HEK293T (cell line): ENCODE results near the gene MYO7A.

Experiments used
- CTCF ChIA-PET: fragments of 350-600 bp; formaldehyde crosslinking; extraction: SDS; loops from one replicate; lab custom pipeline; 2021; ENCODE audit warnings: antibody characterized with exemption, inconsistent platforms; lab: Yijun Ruan, JAX
- POLR2A ChIA-PET: fragments of 350-600 bp; formaldehyde crosslinking; extraction: SDS; loops from one replicate; lab custom pipeline; 2020; ENCODE audit warnings: antibody characterized with exemption, inconsistent platforms; lab: Yijun Ruan, JAX
- DNase-seq: peaks from one replicate; pipeline ENCODE4 v3.0.0; 2012; ENCODE audit warnings: mixed read lengths; ENCODE audit errors: extremely low spot score
- ARNT ChIP-seq: fragments of 450-650 bp; IDR thresholded peaks from 2 replicates; pipeline ENCODE4 v1.6.1; 2017; ENCODE audit warnings: mild to moderate bottlenecking
- BHLHE40 ChIP-seq: fragments of 450-650 bp; IDR thresholded peaks from 2 replicates; pipeline ENCODE4 v1.6.1; 2016; ENCODE audit warnings: mild to moderate bottlenecking, moderate library complexity, borderline replicate concordance
- CTBP1 ChIP-seq: fragments of 450-650 bp; IDR thresholded peaks from 2 replicates; pipeline ENCODE4 v1.6.1; 2016; ENCODE audit warnings: borderline replicate concordance
- ELF4 ChIP-seq: fragments of 450-650 bp; IDR thresholded peaks from 2 replicates; pipeline ENCODE4 v1.6.1; 2017; ENCODE audit warnings: antibody characterized with exemption
- FOXA1 ChIP-seq: fragments of 450-650 bp; IDR thresholded peaks from 2 replicates; pipeline ENCODE4 v1.6.1; 2016; ENCODE audit warnings: mild to moderate bottlenecking
- FOXK2 ChIP-seq: fragments of 450-650 bp; IDR thresholded peaks from 2 replicates; pipeline ENCODE4 v1.6.1; 2016; ENCODE audit warnings: mild to moderate bottlenecking
- FOXM1 ChIP-seq: fragments of 450-650 bp; IDR thresholded peaks from 2 replicates; pipeline ENCODE4 v1.6.1; 2017; ENCODE audit warnings: mild to moderate bottlenecking, borderline replicate concordance
- HDGF ChIP-seq: fragments of 450-650 bp; IDR thresholded peaks from 2 replicates; pipeline ENCODE4 v1.6.1; 2017; ENCODE audit warnings: antibody characterized with exemption, borderline replicate concordance
- L3MBTL2 ChIP-seq: fragments of 450-650 bp; conservative IDR thresholded peaks from 2 replicates; pipeline ENCODE4 v1.6.1; 2016; ENCODE audit warnings: mild to moderate bottlenecking
- LEF1 ChIP-seq: fragments of 450-650 bp; IDR thresholded peaks from 2 replicates; pipeline ENCODE4 v1.6.1; 2017; ENCODE audit warnings: mild to moderate bottlenecking, borderline replicate concordance
- NFRKB ChIP-seq: fragments of 450-650 bp; IDR thresholded peaks from 2 replicates; pipeline ENCODE4 v1.6.1; 2016; ENCODE audit warnings: mild to moderate bottlenecking, moderate library complexity
- SP1 ChIP-seq: fragments of 450-650 bp; IDR thresholded peaks from 2 replicates; pipeline ENCODE4 v1.6.1; 2017
- SUZ12 ChIP-seq: fragments of 450-650 bp; IDR thresholded peaks from 2 replicates; pipeline ENCODE4 v1.6.1; 2016; ENCODE audit warnings: mild to moderate bottlenecking
- TARDBP ChIP-seq: fragments of 450-650 bp; IDR thresholded peaks from 2 replicates; pipeline ENCODE4 v1.6.1; 2016
- ZNF384 ChIP-seq: fragments of 450-650 bp; IDR thresholded peaks from 2 replicates; pipeline ENCODE4 v1.6.1; 2016
- TF ChIP-seq, protein P1 (sequence below): fragments of 450-650 bp; IDR thresholded peaks from 2 replicates; pipeline ENCODE4 v1.6.1; 2016

MYO7A gene

DNA sequence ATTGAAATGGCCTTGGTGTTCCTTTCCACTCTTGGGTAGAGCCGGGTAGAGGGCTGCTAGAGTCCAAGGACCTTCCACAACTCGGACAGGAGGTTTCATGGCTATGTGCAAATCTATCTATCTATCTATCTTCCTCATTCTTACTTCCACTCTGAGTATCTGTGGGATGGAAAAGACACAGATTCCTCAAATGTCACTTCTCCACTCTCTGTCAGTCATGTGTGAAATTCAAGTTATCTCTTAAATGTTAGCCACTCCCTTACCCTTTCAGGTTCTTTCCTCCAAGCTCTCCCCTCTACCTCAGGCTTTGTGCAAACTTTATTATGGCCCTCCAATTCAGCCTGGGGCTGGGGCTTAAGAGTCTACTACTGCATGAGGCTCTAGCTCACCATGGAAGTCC lies 89.1 kb downstream of the MYO7A start:
- POLR2A ChIA-PET = no interaction called here
- no peak for DNase-seq
- CTCF ChIA-PET = no interaction called here
- TF ChIP-seq TARDBP = no peak
- no peak for TF ChIP-seq FOXK2
- TF ChIP-seq CTBP1 = no peak
- TF ChIP-seq NFRKB = no peak
- TF ChIP-seq, protein P1, sequence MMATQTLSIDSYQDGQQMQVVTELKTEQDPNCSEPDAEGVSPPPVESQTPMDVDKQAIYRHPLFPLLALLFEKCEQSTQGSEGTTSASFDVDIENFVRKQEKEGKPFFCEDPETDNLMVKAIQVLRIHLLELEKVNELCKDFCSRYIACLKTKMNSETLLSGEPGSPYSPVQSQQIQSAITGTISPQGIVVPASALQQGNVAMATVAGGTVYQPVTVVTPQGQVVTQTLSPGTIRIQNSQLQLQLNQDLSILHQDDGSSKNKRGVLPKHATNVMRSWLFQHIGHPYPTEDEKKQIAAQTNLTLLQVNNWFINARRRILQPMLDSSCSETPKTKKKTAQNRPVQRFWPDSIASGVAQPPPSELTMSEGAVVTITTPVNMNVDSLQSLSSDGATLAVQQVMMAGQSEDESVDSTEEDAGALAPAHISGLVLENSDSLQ = no peak
- TF ChIP-seq BHLHE40 = no peak
- no peak for TF ChIP-seq ZNF384
- TF ChIP-seq SUZ12 = no peak
- no peak for TF ChIP-seq ARNT
- no peak for TF ChIP-seq SP1
- no peak for TF ChIP-seq FOXA1
- TF ChIP-seq ELF4 = no peak
- TF ChIP-seq LEF1 = no peak
- TF ChIP-seq HDGF = no peak

DNA sequence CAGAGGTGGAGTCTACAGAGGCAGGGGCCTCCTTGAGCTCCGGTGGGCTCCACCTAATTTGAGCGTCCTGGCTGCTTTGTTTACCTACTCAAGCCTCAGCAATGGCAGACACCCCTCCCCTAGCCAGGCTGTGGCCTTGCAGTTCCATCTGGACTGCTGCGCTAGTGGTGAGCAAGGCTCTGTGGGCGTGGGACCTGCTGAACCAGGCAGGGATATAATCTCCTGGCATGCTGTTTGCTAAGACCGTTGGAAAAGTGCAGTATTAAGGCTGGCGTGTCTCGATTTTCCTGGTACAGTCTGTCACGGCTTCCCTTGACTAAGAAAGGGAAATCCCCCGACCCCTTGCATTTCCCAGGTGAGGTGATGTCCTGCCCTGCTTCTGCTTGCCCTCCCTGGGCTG lies 95.8 kb downstream of the MYO7A start:
- TF ChIP-seq LEF1 (no peak), CTBP1 (no peak), NFRKB (no peak), SUZ12 (no peak), SP1 (no peak), FOXM1 (no peak), BHLHE40 (no peak), FOXK2 (no peak), ARNT (no peak), TARDBP (no peak), ELF4 (no peak)
- ChIA-PET POLR2A (no interaction called here), CTCF (interaction anchor here (0.6 kb wide), 1 partner anchor 525 kb away, joined by 3 read pairs; no protein-coding TSS in a partner anchor)
- no peak for DNase-seq

DNA sequence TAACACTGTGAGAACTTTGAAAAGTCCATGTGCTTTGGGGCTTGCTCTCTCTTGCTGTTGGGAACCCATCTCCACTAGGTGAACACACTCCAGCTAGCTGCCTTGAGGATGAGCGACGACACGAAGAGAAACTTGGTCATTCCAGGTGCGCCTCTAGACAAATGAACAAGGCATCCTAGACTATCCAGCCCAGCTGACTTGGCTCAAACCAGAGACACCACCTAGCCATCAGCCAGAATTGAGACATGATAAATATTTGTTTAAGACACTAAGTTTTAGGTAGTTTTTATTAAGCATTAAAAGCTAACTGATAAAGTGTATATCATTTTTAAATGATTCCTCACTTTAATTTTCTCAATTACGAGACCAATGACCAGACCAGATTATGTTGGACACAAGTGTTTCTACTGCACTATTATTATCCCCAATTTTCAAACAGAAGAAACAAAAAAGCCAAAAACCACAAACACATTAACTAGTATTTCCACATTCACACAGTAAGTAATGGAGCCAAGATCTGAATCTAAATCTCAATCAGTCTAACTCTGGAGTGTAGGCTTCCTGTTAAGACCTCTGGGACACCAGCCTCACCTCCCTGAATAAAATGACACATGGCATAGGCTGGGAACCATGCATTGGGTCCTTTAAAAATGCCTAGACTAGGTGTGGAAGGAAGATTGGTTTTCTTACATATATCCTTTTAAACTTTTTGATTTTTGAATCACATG lies 103.0 kb downstream of the MYO7A start:
- CTCF ChIA-PET = no interaction called here
- DNase-seq = no peak
- POLR2A ChIA-PET = no interaction called here
- TF ChIP-seq SP1 (no peak), FOXK2 (no peak), HDGF (no peak), ZNF384 (no peak), NFRKB (no peak), BHLHE40 (no peak), LEF1 (no peak)

DNA sequence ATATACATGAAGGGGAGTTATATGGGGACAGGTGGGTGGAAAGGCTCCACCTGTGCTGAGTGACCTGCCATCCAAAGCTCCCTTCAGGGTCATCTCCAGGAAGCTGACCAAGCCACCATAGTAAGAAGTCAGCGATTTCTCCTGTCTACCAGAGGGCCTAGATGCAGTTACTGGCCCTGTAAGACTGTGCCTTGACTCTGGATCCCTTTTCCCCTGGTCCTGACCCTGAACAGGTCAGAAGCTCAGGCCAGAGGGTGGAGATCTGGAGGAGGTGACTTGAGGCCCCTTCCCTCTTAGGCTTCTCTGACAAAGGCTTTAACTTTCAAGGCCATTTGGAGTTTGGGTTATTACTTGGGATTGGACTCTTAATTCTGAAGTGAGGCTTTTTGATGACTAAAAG lies 103.8 kb downstream of the MYO7A start:
- CTCF ChIA-PET = no interaction called here
- no peak for DNase-seq

DNA sequence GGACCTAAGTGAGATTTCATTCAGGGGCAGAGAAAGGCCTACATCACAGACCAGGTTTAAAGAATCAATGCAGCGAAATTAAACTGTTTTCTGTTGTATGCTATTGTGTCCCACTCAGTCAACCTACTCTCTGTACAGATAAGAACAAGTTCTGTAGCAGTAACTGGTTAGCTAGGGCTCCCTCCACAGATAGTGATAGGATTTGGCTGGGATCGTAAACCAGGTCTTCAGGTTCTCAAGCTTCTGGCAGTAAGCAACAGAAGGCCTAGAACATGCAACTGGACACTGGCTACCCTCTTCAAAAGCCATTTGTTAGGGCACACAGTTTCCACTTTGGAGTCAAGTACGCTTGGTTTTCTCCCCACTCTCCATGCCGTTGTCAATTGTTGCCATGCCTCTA lies 104.2 kb downstream of the MYO7A start:
- ChIA-PET CTCF (no interaction called here), POLR2A (no interaction called here)
- DNase-seq = no peak
- TF ChIP-seq SP1 (no peak), FOXA1 (no peak), ZNF384 (no peak), CTBP1 (no peak), FOXM1 (no peak), HDGF (no peak), FOXK2 (no peak), L3MBTL2 (no peak), BHLHE40 (no peak), TARDBP (no peak), ARNT (no peak), NFRKB (no peak), LEF1 (no peak), ELF4 (no peak), SUZ12 (no peak)
- TF ChIP-seq, protein P1 = no peak

More for the DNA sequence above, 103.8 kb downstream of the MYO7A start:
- POLR2A ChIA-PET = no interaction called here
- no peak for TF ChIP-seq TARDBP
- no peak for TF ChIP-seq ZNF384
- no peak for TF ChIP-seq FOXM1
- no peak for TF ChIP-seq BHLHE40
- no peak for TF ChIP-seq NFRKB

DNA sequence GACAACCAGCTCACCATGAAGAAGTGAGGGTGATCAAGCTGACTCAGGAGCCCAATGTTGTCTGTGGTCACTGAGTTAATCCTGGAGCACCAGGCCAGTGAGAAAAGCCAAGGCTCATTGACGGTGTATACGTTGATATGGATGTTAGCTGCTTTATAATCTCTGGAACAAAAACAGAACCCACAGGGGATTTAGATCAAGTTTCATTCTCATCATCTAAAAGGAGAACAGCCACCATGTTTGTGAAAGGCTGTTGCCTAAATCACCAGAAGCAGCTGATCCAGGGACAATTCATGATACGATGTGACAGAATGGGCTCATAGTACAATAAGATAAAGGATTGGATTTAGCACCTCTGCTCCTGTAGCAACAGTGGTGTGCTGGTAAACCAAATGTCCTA lies 105.0 kb downstream of the MYO7A start:
- ChIA-PET CTCF (no interaction called here), POLR2A (no interaction called here)
- no peak for TF ChIP-seq TARDBP
- TF ChIP-seq, protein P1 = no peak
- TF ChIP-seq BHLHE40 = no peak
- no peak for TF ChIP-seq ZNF384
- TF ChIP-seq LEF1 = no peak
- TF ChIP-seq ARNT = no peak
- TF ChIP-seq NFRKB = no peak
- DNase-seq = no peak
